Measurements from ENCODE around the gene TTC28. TPM values are rescaled to one million over a fixed set of nuclear protein-coding genes. Genes with fewer than 3 reads are reported as not detected.

TTC28 gene
- total RNA-seq, 1 experiment from 2014 or later, result 11.2 TPM

DNA sequence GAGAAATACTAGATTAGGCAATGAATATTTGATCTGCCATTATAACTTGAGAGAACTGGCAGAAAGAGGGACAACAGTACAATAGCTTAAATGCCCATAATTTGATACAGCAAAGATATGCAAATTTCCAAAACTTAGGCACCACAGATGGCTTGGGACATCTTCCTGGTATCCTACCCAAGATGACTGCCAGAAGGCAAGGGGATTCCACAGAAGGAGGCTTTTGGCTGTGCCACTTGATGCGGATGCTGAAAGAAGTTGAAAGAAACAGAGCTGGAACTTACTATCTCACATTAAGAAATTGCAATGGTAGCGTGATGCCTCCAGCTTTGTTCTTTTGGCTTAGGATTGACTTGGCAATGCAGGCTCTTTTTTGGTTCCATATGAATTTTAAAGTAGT lies 216.7 kb downstream of the TTC28 start:
- Histone ChIP-seq H2AFZ (ENCODE audit: low read length) (no peak overlapping the region), H4K20me1 (ENCODE audit: insufficient read depth, low read depth, low read length) (0 out of 2 replicates have a peak, but pooled peaks cover 3% of the 10 kb centered on the region), H3K79me2 (ENCODE audit: low read length) (no peaks in the 10 kb centered on the region), H3K27me3 (ENCODE audit: low read length) (no peaks in the 10 kb centered on the region), H3K9me3 (ENCODE audit: low read length) (no peaks in the 10 kb centered on the region), H3K27ac (ENCODE audit: low read length) (no peak overlapping the region), H3K9ac (ENCODE audit: low read length) (no peak overlapping the region), H3K9me2 (replicated peaks; ENCODE audit: insufficient read depth, low read length) (no peaks in the 10 kb centered on the region), H3K36me3 (ENCODE audit: insufficient read depth, low read length) (no peaks in the 10 kb centered on the region), H3K4me2 (ENCODE audit: low read depth, low read length, poor library complexity, severe bottlenecking) (no peak overlapping the region), H3K4me1 (ENCODE audit: low read length) (no peaks in the 10 kb centered on the region), H3K4me3 (ENCODE audit: low read length) (no peak overlapping the region)
- no peak for DNase-seq

- Histone ChIP-seq H3K27me3 (ENCODE audit: low read length) (no peaks in the 10 kb centered on the region), H3K4me2 (ENCODE audit: low read depth, low read length, poor library complexity, severe bottlenecking) (no peak overlapping the region), H4K20me1 (ENCODE audit: insufficient read depth, low read depth, low read length) (0 out of 2 replicates have a peak, but pooled peaks cover 3% of the 10 kb centered on the region), H3K4me1 (ENCODE audit: low read length) (no peaks in the 10 kb centered on the region), H3K27ac (ENCODE audit: low read length) (no peak overlapping the region), H3K4me3 (ENCODE audit: low read length) (no peak overlapping the region), H3K9me2 (replicated peaks; ENCODE audit: insufficient read depth, low read length) (no peaks in the 10 kb centered on the region), H2AFZ (ENCODE audit: low read length) (0 out of 2 replicates have a peak overlapping the region, but pooled peaks have one; percentile 26), H3K79me2 (ENCODE audit: low read length) (no peaks in the 10 kb centered on the region), H3K36me3 (ENCODE audit: insufficient read depth, low read length) (no peaks in the 10 kb centered on the region), H3K9me3 (ENCODE audit: low read length) (no peaks in the 10 kb centered on the region), H3K9ac (ENCODE audit: low read length) (no peak overlapping the region)
- DNase-seq, result peak; percentile 52
Measured at GRCh38 chr22:28462041-28462440, 217.6 kb downstream of the TTC28 start.

- Histone ChIP-seq H3K79me2 (ENCODE audit: low read length) (no peaks in the 10 kb centered on the region), H3K27me3 (ENCODE audit: low read length) (no peaks in the 10 kb centered on the region), H4K20me1 (ENCODE audit: insufficient read depth, low read depth, low read length) (peaks cover 13% of the 10 kb centered on the region; the same call in 1 of the 2 replicates), H3K9me2 (replicated peaks; ENCODE audit: insufficient read depth, low read length) (no peaks in the 10 kb centered on the region), H3K4me2 (ENCODE audit: low read depth, low read length, poor library complexity, severe bottlenecking) (no peak overlapping the region), H3K4me3 (ENCODE audit: low read length) (no peak overlapping the region), H3K9ac (ENCODE audit: low read length) (no peak overlapping the region), H3K27ac (ENCODE audit: low read length) (no peak overlapping the region), H3K9me3 (ENCODE audit: low read length) (no peaks in the 10 kb centered on the region), H3K4me1 (ENCODE audit: low read length) (no peaks in the 10 kb centered on the region), H3K36me3 (ENCODE audit: insufficient read depth, low read length) (no peaks in the 10 kb centered on the region), H2AFZ (ENCODE audit: low read length) (no peak overlapping the region)
- DNase-seq, result no peak
Measured at GRCh38 chr22:28454431-28455064, 225.1 kb downstream of the TTC28 start.

- no peaks in the 10 kb centered on the region for H3K9me2 ChIP-seq (replicated peaks; ENCODE audit: insufficient read depth, low read length)
- no peak overlapping the region for H2AFZ ChIP-seq (ENCODE audit: low read length)
- no peaks in the 10 kb centered on the region for H3K36me3 ChIP-seq (ENCODE audit: insufficient read depth, low read length)
- no peaks in the 10 kb centered on the region for H3K27me3 ChIP-seq (ENCODE audit: low read length)
- no peaks in the 10 kb centered on the region for H3K9me3 ChIP-seq (ENCODE audit: low read length)
- H3K4me1 ChIP-seq (ENCODE audit: low read length), result no peaks in the 10 kb centered on the region
- no peaks in the 10 kb centered on the region for H3K79me2 ChIP-seq (ENCODE audit: low read length)
- peaks cover 22% of the 10 kb centered on the region; the same call in 1 of the 2 replicates for H4K20me1 ChIP-seq (ENCODE audit: insufficient read depth, low read depth, low read length)
- DNase-seq, result no peak
- H3K9ac ChIP-seq (ENCODE audit: low read length), result no peak overlapping the region
- no peak overlapping the region for H3K4me3 ChIP-seq (ENCODE audit: low read length)
- H3K4me2 ChIP-seq (ENCODE audit: low read depth, low read length, poor library complexity, severe bottlenecking), result no peak overlapping the region
- H3K27ac ChIP-seq (ENCODE audit: low read length), result no peak overlapping the region
Measured at GRCh38 chr22:28450109-28450508, 229.5 kb downstream of the TTC28 start.

DNA sequence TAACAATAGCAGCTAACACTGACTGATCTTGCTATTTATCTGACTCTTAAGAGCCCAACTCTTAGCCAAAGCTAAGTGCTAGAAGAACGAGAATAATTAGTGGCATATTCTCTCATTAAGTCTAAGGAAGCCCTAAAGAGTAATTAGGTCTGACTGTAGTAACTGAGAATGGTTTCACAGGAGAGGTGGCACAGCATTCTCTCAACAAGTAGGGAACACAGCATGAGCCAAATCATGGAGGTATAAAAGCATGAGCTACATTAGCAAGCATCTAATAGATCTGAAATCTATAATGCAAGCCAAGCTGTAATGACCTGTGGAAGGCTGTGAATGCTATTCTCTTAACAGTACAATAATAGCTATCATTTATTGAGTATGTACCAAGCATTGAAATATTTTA lies 230.6 kb downstream of the TTC28 start:
- no peaks in the 10 kb centered on the region for H3K27me3 ChIP-seq (ENCODE audit: low read length)
- H3K9me3 ChIP-seq (ENCODE audit: low read length), result no peaks in the 10 kb centered on the region
- no peaks in the 10 kb centered on the region for H3K9me2 ChIP-seq (replicated peaks; ENCODE audit: insufficient read depth, low read length)
- H3K36me3 ChIP-seq (ENCODE audit: insufficient read depth, low read length), result no peaks in the 10 kb centered on the region
- H3K4me1 ChIP-seq (ENCODE audit: low read length), result no peaks in the 10 kb centered on the region
- H2AFZ ChIP-seq (ENCODE audit: low read length), result no peak overlapping the region
- no peaks in the 10 kb centered on the region for H3K79me2 ChIP-seq (ENCODE audit: low read length)
- H3K4me3 ChIP-seq (ENCODE audit: low read length), result no peak overlapping the region
- no peak for DNase-seq
- peaks cover 22% of the 10 kb centered on the region; the same call in 1 of the 2 replicates for H4K20me1 ChIP-seq (ENCODE audit: insufficient read depth, low read depth, low read length)
- no peak overlapping the region for H3K9ac ChIP-seq (ENCODE audit: low read length)
- no peak overlapping the region for H3K4me2 ChIP-seq (ENCODE audit: low read depth, low read length, poor library complexity, severe bottlenecking)
- H3K27ac ChIP-seq (ENCODE audit: low read length), result no peak overlapping the region

- H3K9me2 ChIP-seq (replicated peaks; ENCODE audit: insufficient read depth, low read length), result no peaks in the 10 kb centered on the region
Measured at GRCh38 chr22:28448625-28449024, 231.0 kb downstream of the TTC28 start.

DNA sequence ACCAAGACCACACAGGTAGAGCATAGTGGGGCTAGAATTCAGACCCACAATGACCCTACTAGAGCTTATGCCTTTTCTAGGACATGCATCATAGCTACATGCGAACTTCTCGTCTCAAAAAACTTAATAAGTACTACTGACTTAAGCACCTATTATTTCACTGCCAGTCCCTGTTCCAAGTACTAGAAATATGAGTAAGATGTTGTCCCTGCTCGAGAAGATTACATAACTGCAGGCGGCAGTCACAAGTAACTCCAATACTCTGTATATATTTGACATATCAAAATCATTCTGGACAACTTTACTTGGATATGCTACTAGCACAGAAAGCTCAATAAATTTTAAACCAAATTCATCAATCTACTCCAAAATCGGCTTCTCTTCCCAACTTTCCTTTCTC lies 235.0 kb downstream of the TTC28 start:
- DNase-seq, result no peak
- Histone ChIP-seq H3K4me2 (ENCODE audit: low read depth, low read length, poor library complexity, severe bottlenecking) (no peak overlapping the region), H3K9me3 (ENCODE audit: low read length) (no peaks in the 10 kb centered on the region), H3K4me1 (ENCODE audit: low read length) (0 out of 2 replicates have a peak, but pooled peaks cover 3% of the 10 kb centered on the region), H3K4me3 (ENCODE audit: low read length) (no peak overlapping the region), H3K36me3 (ENCODE audit: insufficient read depth, low read length) (no peaks in the 10 kb centered on the region), H2AFZ (ENCODE audit: low read length) (no peak overlapping the region), H3K79me2 (ENCODE audit: low read length) (no peaks in the 10 kb centered on the region), H3K9me2 (replicated peaks; ENCODE audit: insufficient read depth, low read length) (no peaks in the 10 kb centered on the region), H3K27me3 (ENCODE audit: low read length) (no peaks in the 10 kb centered on the region), H4K20me1 (ENCODE audit: insufficient read depth, low read depth, low read length) (peaks cover 43% of the 10 kb centered on the region), H3K9ac (ENCODE audit: low read length) (no peak overlapping the region), H3K27ac (ENCODE audit: low read length) (no peak overlapping the region)

More at GRCh38 chr22:28448625-28449024, 231.0 kb downstream of the TTC28 start:
- H3K27ac ChIP-seq (ENCODE audit: low read length), result no peak overlapping the region
- peaks cover 22% of the 10 kb centered on the region; the same call in 1 of the 2 replicates for H4K20me1 ChIP-seq (ENCODE audit: insufficient read depth, low read depth, low read length)
- DNase-seq, result no peak
- no peaks in the 10 kb centered on the region for H3K4me1 ChIP-seq (ENCODE audit: low read length)
- H3K4me3 ChIP-seq (ENCODE audit: low read length), result no peak overlapping the region
- no peaks in the 10 kb centered on the region for H3K79me2 ChIP-seq (ENCODE audit: low read length)
- no peaks in the 10 kb centered on the region for H3K36me3 ChIP-seq (ENCODE audit: insufficient read depth, low read length)
- no peaks in the 10 kb centered on the region for H3K9me3 ChIP-seq (ENCODE audit: low read length)
- H2AFZ ChIP-seq (ENCODE audit: low read length), result no peak overlapping the region
- no peak overlapping the region for H3K9ac ChIP-seq (ENCODE audit: low read length)
- no peaks in the 10 kb centered on the region for H3K27me3 ChIP-seq (ENCODE audit: low read length)
- no peak overlapping the region for H3K4me2 ChIP-seq (ENCODE audit: low read depth, low read length, poor library complexity, severe bottlenecking)

- H3K27me3 ChIP-seq (ENCODE audit: low read length), result no peaks in the 10 kb centered on the region
- H4K20me1 ChIP-seq (ENCODE audit: insufficient read depth, low read depth, low read length), result peaks cover 36% of the 10 kb centered on the region
- H3K4me3 ChIP-seq (ENCODE audit: low read length), result no peak overlapping the region
- H3K27ac ChIP-seq (ENCODE audit: low read length), result no peak overlapping the region
- no peaks in the 10 kb centered on the region for H3K9me2 ChIP-seq (replicated peaks; ENCODE audit: insufficient read depth, low read length)
- H3K36me3 ChIP-seq (ENCODE audit: insufficient read depth, low read length), result no peaks in the 10 kb centered on the region
- H3K79me2 ChIP-seq (ENCODE audit: low read length), result no peaks in the 10 kb centered on the region
- no peaks in the 10 kb centered on the region for H3K9me3 ChIP-seq (ENCODE audit: low read length)
- H3K4me1 ChIP-seq (ENCODE audit: low read length), result 0 out of 2 replicates have a peak, but pooled peaks cover 3% of the 10 kb centered on the region
- no peak overlapping the region for H2AFZ ChIP-seq (ENCODE audit: low read length)
- H3K4me2 ChIP-seq (ENCODE audit: low read depth, low read length, poor library complexity, severe bottlenecking), result no peak overlapping the region
- DNase-seq, result no peak
- H3K9ac ChIP-seq (ENCODE audit: low read length), result no peak overlapping the region
Measured at GRCh38 chr22:28443526-28443876, 236.1 kb downstream of the TTC28 start.
